GM18499 (cell line): Measurements from ENCODE around the gene UBE2E1.

Source experiments
- ATAC-seq: cut with Tn5 transposase; IDR thresholded peaks from one replicate; pipeline ENCODE4 v1.9.1; 2021; ENCODE audit warnings: moderate number of reproducible peaks; ENCODE audit not compliant: insufficient read depth, unreplicated experiment

Gene UBE2E1

DNA sequence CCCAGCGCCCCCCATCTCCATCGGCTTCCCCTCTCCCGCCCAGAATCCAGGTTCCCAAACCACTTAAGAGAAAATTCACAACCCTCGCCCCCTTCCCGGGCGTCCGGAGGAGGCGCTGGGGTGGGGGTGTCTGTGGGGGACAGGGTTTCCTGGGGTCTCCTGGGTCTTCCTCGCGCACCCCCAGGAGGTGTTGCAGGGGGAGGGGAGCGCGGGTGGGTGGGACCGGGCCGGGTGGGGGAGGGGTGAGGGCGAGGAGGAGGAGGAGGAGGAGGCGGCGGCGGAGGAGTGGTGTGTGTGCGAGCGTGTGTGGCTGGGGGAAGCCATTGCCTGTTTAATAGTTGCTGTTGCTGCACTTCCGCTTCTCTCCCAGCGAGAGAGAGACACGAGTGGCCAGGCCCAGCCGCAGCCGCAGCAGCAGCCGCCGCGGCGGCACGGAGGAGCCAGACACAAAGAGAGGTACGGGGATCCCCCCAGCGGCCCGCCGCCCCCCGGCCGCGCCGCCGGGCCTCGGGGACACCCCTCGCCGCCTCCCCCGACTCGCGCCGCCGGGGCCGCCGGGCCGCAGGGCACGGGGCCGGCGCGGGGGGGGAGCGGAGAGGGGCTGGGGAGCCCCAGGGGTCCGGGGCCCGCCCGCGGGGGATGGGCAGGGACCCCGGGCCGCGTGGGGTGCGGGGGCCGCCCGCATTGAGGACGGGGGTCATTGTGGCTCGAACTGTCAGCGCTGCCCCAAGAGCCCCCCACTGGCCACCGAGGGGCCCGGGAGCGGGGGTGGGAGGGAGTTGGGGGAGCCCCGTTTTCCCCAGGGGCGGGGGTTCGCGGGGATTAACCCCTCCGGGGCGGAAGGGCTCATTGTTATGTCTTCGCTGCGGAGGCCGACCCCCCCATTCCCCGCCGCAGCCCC is at the start of gene UBE2E1:
TSS of gene UBE2E1 (plus strand) at position 323 of the 901 bp plus-strand sequence. CDS start 1,315 bp downstream, outside the sequence.
- ATAC-seq: peak; percentile 50

GRCh38 chr3:23756206-23756840 is 49.4 kb upstream of the UBE2E1 start:
- no peak for ATAC-seq

GRCh38 chr3:23758253-23758838 is 47.4 kb upstream of the UBE2E1 start:
- ATAC-seq: no peak

DNA sequence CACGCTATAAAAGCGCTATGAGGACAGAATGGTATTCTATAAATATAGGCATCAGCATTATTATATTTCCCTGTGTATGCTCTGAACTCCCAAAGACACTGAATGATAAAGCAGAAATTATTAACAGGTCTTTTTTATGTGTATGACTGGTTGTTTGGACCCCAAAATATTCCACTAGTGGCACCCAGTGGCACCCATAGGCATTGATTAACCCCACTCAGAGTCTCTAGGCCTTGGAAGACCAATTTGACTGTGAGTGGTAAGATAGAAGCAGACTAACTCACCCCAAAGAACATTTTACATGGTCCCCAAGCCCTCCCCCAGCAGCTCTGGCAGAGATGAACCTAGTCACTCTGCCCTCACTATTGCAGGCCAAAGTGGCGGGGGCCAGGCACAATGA is 45.4 kb upstream of the UBE2E1 start:
- ATAC-seq: no peak

- ATAC-seq: peak; percentile 37
These were observed 44.8 kb upstream of the UBE2E1 start for GRCh38 chr3:23760871-23761373.

DNA sequence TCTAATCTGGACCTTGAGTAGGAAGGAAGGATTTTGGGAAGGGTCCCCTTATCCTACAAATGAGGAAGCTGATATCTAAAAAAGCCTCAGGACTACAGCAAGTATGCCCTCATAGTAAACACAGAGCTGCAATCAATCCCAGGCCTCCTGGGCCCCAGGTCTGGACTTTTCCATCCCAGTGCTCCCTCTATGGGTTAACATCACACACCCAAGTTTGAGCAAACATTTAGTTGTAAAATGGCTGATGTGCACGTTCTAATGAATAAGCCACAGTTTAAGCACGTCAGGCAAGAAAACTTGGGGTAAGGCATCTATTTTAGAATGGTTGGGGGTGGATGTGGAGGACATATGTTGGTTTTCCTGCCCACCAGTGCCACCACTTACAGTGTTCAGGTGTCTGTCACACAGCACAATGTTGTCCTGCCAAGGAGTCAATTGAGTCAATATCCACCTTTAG is 44.3 kb upstream of the UBE2E1 start:
- ATAC-seq: no peak

GRCh38 chr3:23762214-23762613 is 43.5 kb upstream of the UBE2E1 start:
- ATAC-seq: peak; percentile 74

DNA sequence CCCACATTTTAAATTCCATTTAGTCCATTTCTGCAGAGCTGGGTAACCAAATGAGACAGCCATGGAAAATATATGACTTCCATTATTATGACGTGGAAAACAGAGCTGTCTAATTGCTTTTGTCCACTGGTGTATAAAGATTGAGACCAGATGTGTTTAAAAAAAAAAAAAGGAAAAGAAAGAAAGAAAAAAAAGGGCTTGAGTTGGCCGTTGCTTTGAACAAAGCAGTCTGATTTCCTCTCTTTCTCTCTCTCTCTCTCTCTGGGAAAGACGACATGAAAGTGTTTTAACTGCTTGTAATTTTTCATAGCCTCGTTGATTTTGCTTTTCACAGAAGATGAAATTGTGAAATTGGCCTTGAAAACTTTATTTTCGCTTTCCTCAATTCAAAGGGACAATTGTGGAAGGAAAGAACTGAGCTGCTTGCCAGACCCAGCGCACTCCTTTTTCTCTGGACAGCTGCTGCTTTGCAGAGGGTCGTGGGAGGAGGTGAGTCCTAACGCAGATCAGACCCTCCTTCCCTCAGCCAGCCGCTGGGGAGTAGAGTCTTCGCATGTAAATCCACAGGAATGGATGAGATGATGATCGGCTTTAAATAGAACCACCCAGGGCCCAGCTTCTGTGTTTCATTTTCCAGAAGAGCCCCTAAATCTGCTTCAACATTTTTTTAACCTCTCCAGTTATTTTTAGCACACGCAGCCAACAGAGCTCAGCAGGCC is 42.8 kb upstream of the UBE2E1 start:
- no peak for ATAC-seq

DNA sequence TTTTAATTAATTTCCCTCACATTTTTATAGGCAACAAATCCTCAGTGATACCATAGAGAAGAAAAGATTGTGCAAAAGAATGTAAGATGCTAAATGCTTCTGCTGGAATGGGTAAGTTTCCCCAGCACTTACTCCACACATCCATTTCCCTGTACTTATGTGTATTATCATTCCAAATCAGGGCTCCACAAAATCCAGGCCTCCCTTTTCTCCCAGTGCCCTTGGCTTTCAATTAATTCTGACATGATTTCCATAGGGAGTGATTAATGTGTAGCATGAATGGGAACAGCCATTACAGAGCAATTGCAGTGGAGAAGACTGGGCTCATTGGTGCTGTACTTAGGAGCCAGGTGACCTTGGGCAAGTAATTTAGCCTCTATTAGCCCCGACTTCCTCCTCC is 41.3 kb upstream of the UBE2E1 start:
- no peak for ATAC-seq

GRCh38 chr3:23767546-23767945 is 38.2 kb upstream of the UBE2E1 start:
- no peak for ATAC-seq

- no peak for ATAC-seq
These were observed 30.4 kb upstream of the UBE2E1 start for GRCh38 chr3:23775254-23775909.

DNA sequence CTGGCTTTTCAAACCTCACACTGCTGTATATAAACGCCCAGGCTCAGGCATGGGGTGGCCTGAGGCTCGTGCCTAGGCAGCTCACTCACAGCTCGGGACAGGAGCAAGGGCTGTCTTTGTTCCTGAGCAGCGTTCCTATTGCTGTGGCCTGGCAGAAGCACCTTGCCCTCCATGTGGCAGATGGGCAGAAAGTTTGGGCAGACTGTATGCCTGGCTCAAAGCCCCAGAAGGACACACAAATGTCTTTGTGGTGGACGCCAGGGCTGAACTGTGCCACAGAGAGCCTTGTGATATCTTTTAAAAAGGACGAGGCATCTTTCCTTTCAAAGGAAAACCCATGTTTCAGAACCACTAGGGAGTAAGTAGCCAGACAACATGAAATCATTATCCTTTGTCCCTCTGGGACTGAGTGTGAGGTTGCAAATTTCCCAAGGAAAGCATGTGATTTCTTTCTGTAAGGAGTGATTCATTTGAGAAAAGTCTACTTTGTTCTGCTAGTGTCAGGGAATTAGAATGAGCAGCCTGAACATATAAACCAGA is 29.3 kb upstream of the UBE2E1 start:
- no peak for ATAC-seq

DNA sequence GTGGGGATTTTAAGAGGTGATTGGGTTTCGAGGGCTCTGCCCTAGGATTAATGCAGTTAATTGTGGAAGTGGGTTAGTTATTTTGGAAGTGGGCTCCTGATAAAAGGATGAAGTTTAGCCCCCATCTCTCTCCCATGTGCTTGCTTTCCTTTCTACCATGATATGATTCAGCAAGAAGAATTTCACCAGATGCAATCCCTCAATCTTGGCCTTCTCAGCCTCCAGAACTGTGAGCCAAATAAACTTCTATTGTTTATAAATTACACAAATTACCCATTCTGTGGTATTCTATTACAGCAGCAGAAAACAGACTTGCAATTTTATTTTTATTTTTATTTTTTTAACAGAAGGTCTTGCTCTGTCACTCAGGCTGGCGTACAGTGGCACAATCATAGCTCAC is 27.3 kb upstream of the UBE2E1 start:
- ATAC-seq: no peak

DNA sequence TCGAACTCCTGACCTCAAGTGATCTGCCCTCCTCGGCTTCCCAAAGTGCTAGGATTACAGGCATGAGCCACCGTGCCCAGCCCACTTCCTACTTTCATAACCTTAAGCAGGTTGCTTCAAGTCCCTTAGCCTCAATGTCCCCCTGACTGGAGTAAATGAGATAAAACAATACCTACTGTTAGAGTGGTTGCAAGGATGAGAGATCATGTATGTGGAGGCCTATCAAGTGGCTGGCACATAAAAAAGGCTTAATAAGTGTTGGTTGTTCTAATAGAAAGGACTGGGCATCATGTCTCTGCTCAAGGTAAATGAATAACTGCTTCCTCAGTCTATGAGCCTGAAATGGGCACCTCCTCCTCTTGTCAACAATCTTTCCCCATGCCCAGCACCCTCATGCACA is 25.9 kb upstream of the UBE2E1 start:
- ATAC-seq: no peak

DNA sequence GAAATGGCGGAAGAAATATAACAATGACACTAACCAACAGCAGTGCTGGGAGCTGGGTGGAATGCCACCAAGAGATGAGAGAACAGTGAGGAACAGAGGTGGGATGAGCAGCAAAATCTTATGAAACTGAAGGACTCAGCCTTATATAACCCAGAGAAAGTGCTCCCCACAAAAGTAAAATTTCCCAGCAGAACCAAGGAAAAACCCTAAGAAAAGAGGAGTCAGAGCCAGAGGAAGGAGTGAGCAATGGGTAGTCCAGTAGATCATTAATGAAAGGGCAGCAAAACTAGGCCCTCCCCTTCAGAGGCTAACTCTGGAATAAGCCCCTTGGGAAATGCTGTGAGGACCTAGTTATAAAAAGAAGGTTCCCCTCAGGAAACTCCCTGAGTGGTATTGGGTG is 24.7 kb upstream of the UBE2E1 start:
- no peak for ATAC-seq

DNA sequence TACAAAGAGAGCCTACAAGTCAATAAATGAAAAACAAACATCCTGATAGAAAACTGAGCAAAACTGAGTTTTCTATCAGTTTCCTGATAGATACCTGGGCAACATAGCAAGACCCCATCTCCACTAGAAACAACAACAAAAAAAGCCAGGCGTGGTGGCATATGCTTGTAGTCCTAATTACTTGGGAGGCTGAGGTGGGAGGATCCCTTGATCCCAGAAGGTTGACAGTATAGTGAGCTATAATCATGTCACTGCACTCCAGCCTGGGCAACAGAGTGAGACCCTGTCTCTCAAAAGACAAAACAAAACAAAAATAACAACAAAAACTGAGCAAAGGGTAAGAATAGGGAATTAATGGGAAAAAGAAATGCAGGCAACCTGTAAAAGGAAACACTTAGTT is 23.9 kb upstream of the UBE2E1 start:
- no peak for ATAC-seq

DNA sequence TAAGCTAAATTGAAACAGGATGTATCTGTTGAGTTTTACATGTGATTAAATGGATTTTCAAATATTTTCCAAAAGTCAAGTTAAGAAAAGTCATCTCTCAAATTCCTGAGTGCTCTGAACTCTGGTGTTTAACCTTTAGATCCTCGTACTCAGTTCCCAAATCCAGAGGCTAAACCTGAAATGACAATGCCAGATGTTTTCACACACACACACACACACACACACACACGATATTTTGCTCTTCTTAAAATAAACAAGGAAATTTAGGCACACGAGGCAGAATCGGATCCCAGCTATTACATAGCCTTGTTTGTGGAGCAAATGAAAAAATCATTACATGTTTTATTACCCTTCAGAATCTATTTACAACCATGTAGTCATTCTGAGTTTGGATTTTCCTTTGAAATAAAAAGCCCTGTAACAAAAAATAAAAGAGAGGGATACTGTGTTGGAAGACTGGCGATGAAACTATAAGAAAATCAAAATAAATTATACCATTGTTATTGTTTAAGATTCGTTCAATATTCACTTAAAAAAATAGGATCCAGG is 20.6 kb upstream of the UBE2E1 start:
- ATAC-seq: no peak

- no peak for ATAC-seq
These were observed 19.9 kb upstream of the UBE2E1 start for GRCh38 chr3:23785882-23786281.

DNA sequence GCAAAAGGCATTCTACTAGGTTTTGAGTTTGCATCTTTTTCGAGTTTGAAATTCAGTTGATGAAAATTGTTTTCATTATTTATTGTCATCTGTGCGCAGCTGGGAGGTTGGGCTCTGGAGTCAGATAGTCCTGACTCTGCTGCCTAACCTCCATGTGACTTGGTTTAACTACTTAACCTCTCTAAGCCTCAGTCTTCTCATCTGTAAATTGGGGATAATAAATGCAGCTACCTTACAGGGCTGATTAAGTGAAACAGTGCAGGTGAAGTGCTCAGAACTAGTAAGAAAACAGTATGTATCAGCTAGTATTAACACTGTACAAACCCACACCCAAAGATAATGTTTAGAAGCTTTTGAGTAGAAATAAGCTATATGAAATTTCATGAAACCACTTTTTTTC is 14.1 kb upstream of the UBE2E1 start:
- ATAC-seq: no peak
